Measurements from ENCODE around the gene ZC3H18. TPM values are rescaled to one million over a fixed set of nuclear protein-coding genes. Genes with fewer than 3 reads are reported as not detected.
"Not testable (repeated sequence)": the region's sequence is repeated elsewhere in the genome, so short reads cannot be mapped to it uniquely, and the experiment has no call there.

The ZC3H18 gene
- total RNA-seq, 1 donor from 2014 or later = 92.9 TPM

GRCh38 chr16:88600539-88600896, 30.3 kb downstream of the ZC3H18 start:
- intact Hi-C loops (cut with micrococcal nuclease) = no loop called here

- intact Hi-C loops (cut with micrococcal nuclease) = no loop called here
Observed at GRCh38 chr16:88601313-88602036, 31.3 kb downstream of the ZC3H18 start.

- intact Hi-C loops (cut with micrococcal nuclease) = no loop called here
Observed at GRCh38 chr16:88602091-88602490, 31.9 kb downstream of the ZC3H18 start.

GRCh38 chr16:88605186-88606147, 35.3 kb downstream of the ZC3H18 start:
- intact Hi-C loops (cut with micrococcal nuclease) = no loop called here

- intact Hi-C loops (cut with micrococcal nuclease) = no loop called here
Observed at GRCh38 chr16:88606148-88606757, 36.0 kb downstream of the ZC3H18 start.

GRCh38 chr16:88608076-88608475, 37.9 kb downstream of the ZC3H18 start:
- intact Hi-C loops (cut with micrococcal nuclease) = no loop called here

GRCh38 chr16:88609426-88609825, 39.2 kb downstream of the ZC3H18 start:
- intact Hi-C loops (cut with micrococcal nuclease) = not testable (repeated sequence)

GRCh38 chr16:88610080-88610479, 39.9 kb downstream of the ZC3H18 start:
- intact Hi-C loops (cut with micrococcal nuclease) = no loop called here

GRCh38 chr16:88610909-88611812, 41.0 kb downstream of the ZC3H18 start:
- intact Hi-C loops (cut with micrococcal nuclease) = no loop called here

GRCh38 chr16:88613293-88613692, 43.1 kb downstream of the ZC3H18 start:
- intact Hi-C loops (cut with micrococcal nuclease) = no loop called here

- intact Hi-C loops (cut with micrococcal nuclease) = no loop called here
Observed at GRCh38 chr16:88613911-88614817, 44.0 kb downstream of the ZC3H18 start.

GRCh38 chr16:88614818-88615580, 44.8 kb downstream of the ZC3H18 start:
- intact Hi-C loops (cut with micrococcal nuclease) = no loop called here

- intact Hi-C loops (cut with micrococcal nuclease) = no loop called here
Observed at GRCh38 chr16:88616320-88616719, 46.1 kb downstream of the ZC3H18 start.

- intact Hi-C loops (cut with micrococcal nuclease) = no loop called here
Observed at GRCh38 chr16:88616736-88617135, 46.5 kb downstream of the ZC3H18 start.

- intact Hi-C loops (cut with micrococcal nuclease) = no loop called here
Observed at GRCh38 chr16:88617268-88618031, 47.2 kb downstream of the ZC3H18 start.

- intact Hi-C loops (cut with micrococcal nuclease) = no loop called here
Observed at GRCh38 chr16:88618182-88618955, 48.2 kb downstream of the ZC3H18 start.

GRCh38 chr16:88618956-88619667, 48.9 kb downstream of the ZC3H18 start:
- intact Hi-C loops (cut with micrococcal nuclease) = no loop called here
